ENCODE measurements around the gene INPP5K.

GRCh38 chr17:1546292-1546922 lies 30.0 kb upstream of the INPP5K start:
- TF ChIP-seq CTCF (IDR thresholded peaks at IDR 0.05) = no peak
- TF ChIP-seq POLR2A (IDR thresholded peaks at IDR 0.05) = peak in 1 of 2 donors; percentile 46
